ENCODE data around the gene ASB14. TPM values are rescaled to one million over a fixed set of nuclear protein-coding genes. Genes with fewer than 3 reads are reported as not detected.
"Not testable (repeated sequence)": the region's sequence is repeated elsewhere in the genome, so short reads cannot be mapped to it uniquely, and the experiment has no call there.

The ASB14 gene
- total and polyA plus RNA-seq, 8 donors, result 0.29 TPM; not detected in 7

DNA sequence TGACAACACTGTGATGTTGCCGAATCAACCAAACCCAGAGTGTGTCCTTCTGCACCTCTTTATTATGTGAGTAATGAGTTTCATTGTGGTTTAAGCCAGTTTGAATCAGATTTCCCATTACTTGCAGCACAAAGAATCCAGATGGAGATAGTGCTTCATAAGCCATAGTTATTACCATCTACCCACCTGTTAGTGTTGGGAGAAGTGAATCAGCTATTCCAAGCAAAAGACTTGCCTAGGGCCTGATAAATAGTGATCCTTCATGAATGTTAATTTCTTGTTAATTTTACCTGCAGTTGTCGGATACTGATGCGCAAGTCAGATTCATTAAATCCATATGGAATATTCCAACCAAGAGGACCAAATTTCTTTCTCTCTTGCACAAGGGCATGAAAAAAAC, 21.7 kb upstream of the ASB14 start:
- WGBS, 5 donors, result 81 to 99% (median 97%) methylated on average over 3 of the region's 3 CpGs
- no peak for TF ChIP-seq CTCF (IDR thresholded peaks at IDR 0.05)
- no peak for TF ChIP-seq POLR2A (IDR thresholded peaks at IDR 0.05)
- no peak for TF ChIP-seq EP300 (IDR thresholded peaks at IDR 0.05)
- TF ChIP-seq POLR2AphosphoS5 (IDR thresholded peaks at IDR 0.05), result no peak
- no peak overlapping the region for H3K27ac ChIP-seq
- no peaks in the 10 kb centered on the region for H3K36me3 ChIP-seq
- H3K9me3 ChIP-seq, result peaks cover 0 to 8% (median 3%) of the 10 kb centered on the region in 4 donors
- DNase-seq, result no peak
- no peak overlapping the region for H3K4me3 ChIP-seq
- H3K4me1 ChIP-seq, result no peaks in the 10 kb centered on the region
- H3K27me3 ChIP-seq, result peaks cover 0 to under 1% (median 0%) of the 10 kb centered on the region in 3 donors
- intact Hi-C loops (cut with DNase I; ENCODE audit: low total_unique reads), result no loop called here

- DNase-seq, result no peak
- intact Hi-C loops (cut with DNase I; ENCODE audit: low total_unique reads), result no loop called here
- Histone ChIP-seq H3K4me1 (no peaks in the 10 kb centered on the region), H3K36me3 (no peaks in the 10 kb centered on the region), H3K27ac (no peak overlapping the region), H3K9me3 (no peaks in the 10 kb centered on the region), H3K4me3 (no peak overlapping the region), H3K27me3 (peaks cover 0 to 6% (median 0%) of the 10 kb centered on the region in 3 donors)
- no peak for TF ChIP-seq EP300 (IDR thresholded peaks at IDR 0.05)
- no peak for TF ChIP-seq CTCF (IDR thresholded peaks at IDR 0.05)
- TF ChIP-seq POLR2AphosphoS5 (IDR thresholded peaks at IDR 0.05), result no peak
- TF ChIP-seq POLR2A (IDR thresholded peaks at IDR 0.05), result no peak
- 37 to 43% (median 38%) methylated on average over 3 of the region's 3 CpGs for WGBS, 5 donors
Measured at GRCh38 chr3:57309769-57310360, 17.4 kb upstream of the ASB14 start.

GRCh38 chr3:57303520-57303919, 11.0 kb upstream of the ASB14 start:
- H3K9me3 ChIP-seq; H3K36me3 ChIP-seq; DNase-seq; intact Hi-C loops (cut with DNase I; ENCODE audit: low total_unique reads); H3K27ac ChIP-seq; H3K4me3 ChIP-seq; H3K4me1 ChIP-seq; H3K27me3 ChIP-seq: not testable (repeated sequence)
- WGBS, 5 donors, result 90 to 95% (median 95%) methylated on average over 7 of the region's 7 CpGs

DNA sequence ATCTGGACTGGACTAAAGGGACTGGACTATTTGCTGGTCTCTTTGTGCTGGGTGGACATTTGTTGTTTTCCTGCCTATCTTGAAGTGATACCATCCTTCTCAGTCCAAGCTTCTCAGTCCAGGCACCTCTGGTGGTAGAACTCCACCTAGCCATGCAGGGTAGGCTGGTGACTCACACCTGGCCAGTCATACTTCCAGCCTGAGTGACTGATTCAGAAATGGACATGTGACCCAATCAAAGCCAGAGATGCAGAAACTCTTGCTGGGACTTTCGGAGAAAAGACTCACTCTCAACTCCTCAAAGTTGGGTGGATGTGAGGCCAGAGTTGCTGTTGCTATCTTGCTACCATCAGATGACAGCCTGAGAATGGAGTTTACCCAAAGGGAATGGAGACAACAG, 5.6 kb upstream of the ASB14 start:
- Histone ChIP-seq H3K27me3 (no peaks in the 10 kb centered on the region), H3K4me1 (no peaks in the 10 kb centered on the region), H3K9me3 (no peaks in the 10 kb centered on the region), H3K36me3 (no peaks in the 10 kb centered on the region), H3K4me3 (no peak overlapping the region), H3K27ac (no peak overlapping the region)
- intact Hi-C loops (cut with DNase I; ENCODE audit: low total_unique reads), result no loop called here
- TF ChIP-seq CTCF (IDR thresholded peaks at IDR 0.05) (no peak), EP300 (IDR thresholded peaks at IDR 0.05) (no peak), POLR2AphosphoS5 (IDR thresholded peaks at IDR 0.05) (no peak), POLR2A (IDR thresholded peaks at IDR 0.05) (no peak)
- 83 to 91% (median 89%) methylated on average over 1 of the region's 1 CpG for WGBS, 5 donors
- DNase-seq, result peak; percentile 15 to 35

- WGBS, 5 donors, result 92 to 96% (median 92%) methylated on average over 4 of the region's 4 CpGs
- Histone ChIP-seq H3K27ac (no peak overlapping the region), H3K9me3 (no peaks in the 10 kb centered on the region), H3K4me3 (no peak overlapping the region), H3K36me3 (no peaks in the 10 kb centered on the region), H3K27me3 (peaks cover 0 to 4% (median 0%) of the 10 kb centered on the region in 3 donors), H3K4me1 (no peaks in the 10 kb centered on the region)
- no peak for DNase-seq
- TF ChIP-seq POLR2AphosphoS5 (IDR thresholded peaks at IDR 0.05) (no peak), CTCF (IDR thresholded peaks at IDR 0.05) (no peak), POLR2A (IDR thresholded peaks at IDR 0.05) (no peak), EP300 (IDR thresholded peaks at IDR 0.05) (no peak)
- intact Hi-C loops (cut with DNase I; ENCODE audit: low total_unique reads), result no loop called here
Measured at GRCh38 chr3:57292897-57293526, 527 bp upstream of the ASB14 start.

Data from stomach (tissue), 9 donors.